Measurements from ENCODE around the gene RASGEF1C.

DNA sequence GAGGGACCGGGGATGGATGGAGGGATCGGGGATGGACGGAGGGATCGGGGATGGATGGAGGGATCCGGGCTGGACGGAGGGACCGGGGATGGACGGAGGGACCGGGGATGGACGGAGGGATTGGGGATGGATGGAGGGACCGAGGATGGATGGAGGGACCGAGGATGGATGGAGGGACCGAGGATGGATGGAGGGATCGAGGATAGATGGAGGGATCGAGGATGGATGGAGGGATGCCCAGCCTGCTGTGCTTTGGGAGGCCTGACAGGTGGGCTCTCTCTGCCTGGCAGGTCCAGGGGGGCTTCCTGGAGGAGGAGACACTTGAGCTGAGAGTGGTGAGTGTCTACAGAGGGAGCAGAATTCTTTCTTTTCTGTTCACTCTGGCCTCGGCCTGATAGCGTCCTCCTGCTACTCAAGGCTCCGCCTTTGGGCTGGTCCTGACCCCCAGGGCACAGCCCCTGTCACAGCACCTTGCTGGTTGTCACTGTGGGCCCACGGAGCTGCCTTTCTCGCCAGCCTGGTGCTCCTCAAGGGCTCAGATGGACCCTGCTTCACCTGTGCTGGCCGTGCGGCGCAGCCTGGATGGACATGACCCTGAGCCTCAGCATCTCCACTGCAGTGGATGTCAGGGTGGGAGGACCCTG, 95.2 kb downstream of the RASGEF1C start:
- TF ChIP-seq, protein P1, sequence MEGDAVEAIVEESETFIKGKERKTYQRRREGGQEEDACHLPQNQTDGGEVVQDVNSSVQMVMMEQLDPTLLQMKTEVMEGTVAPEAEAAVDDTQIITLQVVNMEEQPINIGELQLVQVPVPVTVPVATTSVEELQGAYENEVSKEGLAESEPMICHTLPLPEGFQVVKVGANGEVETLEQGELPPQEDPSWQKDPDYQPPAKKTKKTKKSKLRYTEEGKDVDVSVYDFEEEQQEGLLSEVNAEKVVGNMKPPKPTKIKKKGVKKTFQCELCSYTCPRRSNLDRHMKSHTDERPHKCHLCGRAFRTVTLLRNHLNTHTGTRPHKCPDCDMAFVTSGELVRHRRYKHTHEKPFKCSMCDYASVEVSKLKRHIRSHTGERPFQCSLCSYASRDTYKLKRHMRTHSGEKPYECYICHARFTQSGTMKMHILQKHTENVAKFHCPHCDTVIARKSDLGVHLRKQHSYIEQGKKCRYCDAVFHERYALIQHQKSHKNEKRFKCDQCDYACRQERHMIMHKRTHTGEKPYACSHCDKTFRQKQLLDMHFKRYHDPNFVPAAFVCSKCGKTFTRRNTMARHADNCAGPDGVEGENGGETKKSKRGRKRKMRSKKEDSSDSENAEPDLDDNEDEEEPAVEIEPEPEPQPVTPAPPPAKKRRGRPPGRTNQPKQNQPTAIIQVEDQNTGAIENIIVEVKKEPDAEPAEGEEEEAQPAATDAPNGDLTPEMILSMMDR (IDR thresholded peaks at IDR 0.05; ENCODE audit: insufficient read depth, low read length), result no peak
- TF ChIP-seq POLR2AphosphoS5 (IDR thresholded peaks at IDR 0.05; ENCODE audit: low read depth), result no peak
- TF ChIP-seq SPI1 (IDR thresholded peaks at IDR 0.05; ENCODE audit: borderline replicate concordance, low read depth), result no peak
- TF ChIP-seq, protein P2, sequence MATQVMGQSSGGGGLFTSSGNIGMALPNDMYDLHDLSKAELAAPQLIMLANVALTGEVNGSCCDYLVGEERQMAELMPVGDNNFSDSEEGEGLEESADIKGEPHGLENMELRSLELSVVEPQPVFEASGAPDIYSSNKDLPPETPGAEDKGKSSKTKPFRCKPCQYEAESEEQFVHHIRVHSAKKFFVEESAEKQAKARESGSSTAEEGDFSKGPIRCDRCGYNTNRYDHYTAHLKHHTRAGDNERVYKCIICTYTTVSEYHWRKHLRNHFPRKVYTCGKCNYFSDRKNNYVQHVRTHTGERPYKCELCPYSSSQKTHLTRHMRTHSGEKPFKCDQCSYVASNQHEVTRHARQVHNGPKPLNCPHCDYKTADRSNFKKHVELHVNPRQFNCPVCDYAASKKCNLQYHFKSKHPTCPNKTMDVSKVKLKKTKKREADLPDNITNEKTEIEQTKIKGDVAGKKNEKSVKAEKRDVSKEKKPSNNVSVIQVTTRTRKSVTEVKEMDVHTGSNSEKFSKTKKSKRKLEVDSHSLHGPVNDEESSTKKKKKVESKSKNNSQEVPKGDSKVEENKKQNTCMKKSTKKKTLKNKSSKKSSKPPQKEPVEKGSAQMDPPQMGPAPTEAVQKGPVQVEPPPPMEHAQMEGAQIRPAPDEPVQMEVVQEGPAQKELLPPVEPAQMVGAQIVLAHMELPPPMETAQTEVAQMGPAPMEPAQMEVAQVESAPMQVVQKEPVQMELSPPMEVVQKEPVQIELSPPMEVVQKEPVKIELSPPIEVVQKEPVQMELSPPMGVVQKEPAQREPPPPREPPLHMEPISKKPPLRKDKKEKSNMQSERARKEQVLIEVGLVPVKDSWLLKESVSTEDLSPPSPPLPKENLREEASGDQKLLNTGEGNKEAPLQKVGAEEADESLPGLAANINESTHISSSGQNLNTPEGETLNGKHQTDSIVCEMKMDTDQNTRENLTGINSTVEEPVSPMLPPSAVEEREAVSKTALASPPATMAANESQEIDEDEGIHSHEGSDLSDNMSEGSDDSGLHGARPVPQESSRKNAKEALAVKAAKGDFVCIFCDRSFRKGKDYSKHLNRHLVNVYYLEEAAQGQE (IDR thresholded peaks at IDR 0.05; ENCODE audit: insufficient replicate concordance, low read depth), result no peak

Data from HL-60 (cell line).